Peyer's patch (tissue), 4 donors: ENCODE data around the gene CXorf58. TPM values are rescaled to one million over a fixed set of nuclear protein-coding genes. Genes with fewer than 3 reads are reported as not detected.

Source experiments
- DNase-seq, 3 donors: peaks; one replicate each; pipeline ENCODE4 v3.0.0-alpha.2; 2017 to 2019
- H3K27ac ChIP-seq, 4 donors: fragments of 200-600 bp; sonication (generic); one replicate each; pipeline ENCODE4 v1.5.1; 2016 to 2019
- H3K27me3 ChIP-seq, 2 donors: fragments of 200-600 bp; sonication (generic); one replicate each; pipeline ENCODE4 v1.5.1; 2019
- H3K36me3 ChIP-seq, 3 donors: fragments of 200-600 bp; sonication (generic); one replicate each; pipeline ENCODE4 v1.5.1; 2016 to 2019
- H3K4me1 ChIP-seq, 4 donors: fragments of 200-600 bp; sonication (generic); one replicate each; pipeline ENCODE4 v1.5.1; 2016 to 2019
- H3K4me3 ChIP-seq, 4 donors: fragments of 200-600 bp; sonication (generic); 1 replicate in 3 of 4; 2 replicates in 1 of 4; pipeline ENCODE4 v1.5.1; 2016 to 2019; ENCODE audit warnings: mild to moderate bottlenecking in 1 of 4
- H3K9me3 ChIP-seq, 4 donors: fragments of 200-600 bp; sonication (generic); one replicate each; pipeline ENCODE4 v1.5.1; 2016 to 2019; ENCODE audit warnings: mild to moderate bottlenecking in 1 of 4
- POLR2A ChIP-seq, 2 donors: fragments of 450-650 bp; IDR thresholded peaks; one replicate each; pipeline ENCODE4 v1.5.1; 2017; ENCODE audit warnings: antibody characterized with exemption in 2 of 2, mild to moderate bottlenecking in 2 of 2, moderate library complexity in 2 of 2
- total RNA-seq, 4 donors: library from RNA; depleted of rRNA; stranded (reverse); fragments of >200 nt; gene quantifications; one replicate each; pipeline ENCODE4 v1.1.0, GENCODE V29; 2016
- TF ChIP-seq, protein P1 (sequence below), 6 experiments: fragments of 450-650 bp in 4 of 6; fragments of 200-600 bp in 2 of 6; sonication (generic) in 1 of 6; IDR thresholded peaks; one replicate each; pipeline ENCODE4 v1.5.1; 2017 to 2019; ENCODE audit warnings: antibody characterized with exemption in 6 of 6, mild to moderate bottlenecking in 3 of 6, moderate library complexity in 1 of 6

Gene CXorf58
- total RNA-seq, 4 donors from 2014 or later, result 0.53 TPM; not detected in 3

- TF ChIP-seq, protein P1, sequence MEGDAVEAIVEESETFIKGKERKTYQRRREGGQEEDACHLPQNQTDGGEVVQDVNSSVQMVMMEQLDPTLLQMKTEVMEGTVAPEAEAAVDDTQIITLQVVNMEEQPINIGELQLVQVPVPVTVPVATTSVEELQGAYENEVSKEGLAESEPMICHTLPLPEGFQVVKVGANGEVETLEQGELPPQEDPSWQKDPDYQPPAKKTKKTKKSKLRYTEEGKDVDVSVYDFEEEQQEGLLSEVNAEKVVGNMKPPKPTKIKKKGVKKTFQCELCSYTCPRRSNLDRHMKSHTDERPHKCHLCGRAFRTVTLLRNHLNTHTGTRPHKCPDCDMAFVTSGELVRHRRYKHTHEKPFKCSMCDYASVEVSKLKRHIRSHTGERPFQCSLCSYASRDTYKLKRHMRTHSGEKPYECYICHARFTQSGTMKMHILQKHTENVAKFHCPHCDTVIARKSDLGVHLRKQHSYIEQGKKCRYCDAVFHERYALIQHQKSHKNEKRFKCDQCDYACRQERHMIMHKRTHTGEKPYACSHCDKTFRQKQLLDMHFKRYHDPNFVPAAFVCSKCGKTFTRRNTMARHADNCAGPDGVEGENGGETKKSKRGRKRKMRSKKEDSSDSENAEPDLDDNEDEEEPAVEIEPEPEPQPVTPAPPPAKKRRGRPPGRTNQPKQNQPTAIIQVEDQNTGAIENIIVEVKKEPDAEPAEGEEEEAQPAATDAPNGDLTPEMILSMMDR (IDR thresholded peaks at IDR 0.05), result no peak
- TF ChIP-seq POLR2A (IDR thresholded peaks at IDR 0.05), result no peak
- no peaks in the 10 kb centered on the region for H3K4me1 ChIP-seq
- no peaks in the 10 kb centered on the region for H3K27me3 ChIP-seq
- no peaks in the 10 kb centered on the region for H3K9me3 ChIP-seq
- DNase-seq, result no peak
- no peak overlapping the region for H3K27ac ChIP-seq
- H3K36me3 ChIP-seq, result no peaks in the 10 kb centered on the region
- no peak overlapping the region for H3K4me3 ChIP-seq
Observed at GRCh38 chrX:23904096-23904495, 3.7 kb upstream of the CXorf58 start.

- H3K9me3 ChIP-seq, result no peaks in the 10 kb centered on the region
- H3K27ac ChIP-seq, result peak overlapping the region; percentile 82 to 93 (median 86)
- no peaks in the 10 kb centered on the region for H3K4me1 ChIP-seq
- H3K36me3 ChIP-seq, result no peaks in the 10 kb centered on the region
- no peak for DNase-seq
- H3K4me3 ChIP-seq, result peak overlapping the region; percentile 47 to 73 (median 57)
- no peaks in the 10 kb centered on the region for H3K27me3 ChIP-seq
- TF ChIP-seq, protein P1 (IDR thresholded peaks at IDR 0.05), result no peak
- no peak for TF ChIP-seq POLR2A (IDR thresholded peaks at IDR 0.05)
Observed at GRCh38 chrX:23907111-23907497, 702 bp upstream of the CXorf58 start.

DNA sequence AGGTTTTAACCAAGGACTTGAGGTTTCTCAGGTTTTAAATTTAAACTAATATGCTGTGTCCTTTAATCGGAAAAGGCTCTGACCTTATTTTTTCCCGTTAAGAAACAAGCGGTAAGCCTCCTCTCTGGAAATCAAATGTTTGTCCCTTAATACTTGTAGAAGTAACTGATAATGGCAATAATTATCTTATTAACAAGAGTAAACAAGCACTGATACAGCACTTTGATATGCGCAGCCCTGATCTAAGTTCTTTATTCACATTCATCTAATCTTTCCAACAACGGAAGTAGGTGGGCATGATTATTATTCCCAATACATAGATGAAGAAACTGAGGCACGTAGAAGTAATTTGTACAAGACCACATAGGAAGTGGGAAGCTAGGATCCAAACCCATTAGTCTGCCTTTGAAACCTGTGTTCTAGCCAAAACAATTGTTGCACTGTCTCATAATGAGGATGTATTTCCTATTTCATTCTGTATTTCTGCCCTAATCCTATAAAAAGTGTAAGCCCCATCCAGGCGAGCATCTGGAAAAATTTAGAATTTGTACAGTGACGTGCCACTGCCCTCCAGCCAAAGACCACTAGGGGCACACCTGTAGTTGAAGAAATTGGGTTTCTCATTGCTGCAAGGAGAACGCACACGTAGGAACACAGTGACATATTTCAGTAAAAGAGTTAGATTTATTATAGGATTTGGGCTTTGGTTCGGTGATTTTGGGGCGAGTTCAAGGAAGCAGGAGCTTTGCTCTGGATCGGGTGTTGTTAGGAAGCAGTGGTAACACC lies 606 bp downstream of the CXorf58 start:
- no peak for DNase-seq
- Histone ChIP-seq H3K4me1 (no peaks in the 10 kb centered on the region), H3K36me3 (no peaks in the 10 kb centered on the region), H3K4me3 (peak overlapping the region; percentile 10 to 73 (median 54)), H3K27me3 (no peaks in the 10 kb centered on the region), H3K9me3 (no peaks in the 10 kb centered on the region), H3K27ac (peak overlapping the region; percentile 82 to 93 (median 86))
- TF ChIP-seq POLR2A (IDR thresholded peaks at IDR 0.05), result no peak
- TF ChIP-seq, protein P1 (IDR thresholded peaks at IDR 0.05), result peak in 1 of 6 experiments; percentile 19

DNA sequence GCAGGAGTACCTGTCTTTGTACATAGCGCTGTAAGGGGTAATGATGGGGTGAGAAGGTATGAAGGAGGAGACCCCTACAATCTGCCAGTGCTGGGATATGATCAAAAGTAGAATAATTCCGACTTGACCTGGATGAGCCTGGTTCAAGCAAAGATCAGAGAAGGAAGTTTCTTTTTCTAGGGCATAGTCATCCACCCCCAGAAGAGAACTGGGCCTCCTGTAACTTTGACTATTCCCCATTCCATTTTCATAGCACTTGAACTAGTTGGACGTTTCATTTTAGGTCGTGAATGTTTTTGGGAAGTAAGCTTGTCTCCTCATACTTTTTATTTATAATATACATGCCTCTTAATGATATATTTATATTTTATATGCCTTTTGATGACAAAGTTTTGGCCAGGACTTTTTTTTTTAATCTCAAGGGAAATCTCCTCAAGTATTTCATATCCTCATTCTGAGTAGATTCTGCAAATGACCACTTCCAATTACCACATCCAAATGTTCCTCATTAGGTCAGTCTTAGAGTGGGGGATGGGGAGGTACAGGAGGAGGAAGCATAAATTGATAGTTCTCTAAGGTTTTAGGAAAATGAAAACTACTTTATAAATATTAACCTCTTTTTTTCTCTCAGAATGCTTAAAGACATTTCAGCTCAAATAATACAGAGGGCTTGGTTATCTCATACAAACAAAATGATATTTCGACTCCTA lies 3.5 kb downstream of the CXorf58 start:
- TF ChIP-seq, protein P1 (IDR thresholded peaks at IDR 0.05), result no peak
- no peak for TF ChIP-seq POLR2A (IDR thresholded peaks at IDR 0.05)
- Histone ChIP-seq H3K36me3 (no peaks in the 10 kb centered on the region), H3K27ac (no peak overlapping the region), H3K9me3 (no peaks in the 10 kb centered on the region), H3K27me3 (no peaks in the 10 kb centered on the region), H3K4me1 (no peaks in the 10 kb centered on the region), H3K4me3 (no peak overlapping the region)
- no peak for DNase-seq

DNA sequence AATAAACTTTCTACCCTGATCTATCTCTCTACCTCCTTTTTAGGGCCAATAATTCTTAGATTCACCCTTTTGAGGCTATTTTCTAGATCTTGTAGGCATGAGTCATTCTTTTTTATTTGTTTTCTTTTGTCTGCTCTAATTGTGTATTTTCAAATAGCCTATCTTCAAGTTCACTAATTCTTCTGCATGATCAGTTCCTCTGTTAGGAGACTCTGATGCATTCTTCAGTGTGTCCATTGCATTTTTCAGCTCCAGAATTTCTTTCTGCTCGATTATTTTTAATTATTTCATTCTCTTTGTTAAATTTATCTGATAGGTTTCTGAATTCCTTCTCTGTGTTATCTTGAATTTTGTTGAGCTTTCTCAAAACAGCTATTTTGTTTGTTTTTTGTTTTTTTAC lies 11.3 kb downstream of the CXorf58 start:
- no peak for DNase-seq
- TF ChIP-seq POLR2A (IDR thresholded peaks at IDR 0.05), result no peak
- TF ChIP-seq, protein P1 (IDR thresholded peaks at IDR 0.05), result no peak
- no peak overlapping the region for H3K4me3 ChIP-seq
- H3K36me3 ChIP-seq, result no peaks in the 10 kb centered on the region
- no peak overlapping the region for H3K27ac ChIP-seq
- no peaks in the 10 kb centered on the region for H3K4me1 ChIP-seq
- no peaks in the 10 kb centered on the region for H3K9me3 ChIP-seq
- no peaks in the 10 kb centered on the region for H3K27me3 ChIP-seq
